B cell (primary cell): ENCODE data around the gene C6orf132. TPM values are rescaled to one million over a fixed set of nuclear protein-coding genes. Genes with fewer than 3 reads are reported as not detected.

ENCODE experiments used
- ATAC-seq: fragments of 200-7000 bp; cut with Tn5 transposase; one replicate; pipeline ENCODE4 v1.10.0; 2021; ENCODE audit warnings: low read depth, mild to moderate bottlenecking, moderate number of reproducible peaks, moderate library complexity
- CTCF ChIA-PET: fragments of 350-600 bp; sonication (Branson Sonifier 250); formaldehyde crosslinking; loops from one replicate; lab custom pipeline; 2021; ENCODE audit warnings: antibody characterized with exemption, inconsistent platforms; lab: Charles Lee
- POLR2A ChIA-PET: fragments of 350-600 bp; sonication (Branson Sonifier 250); formaldehyde crosslinking; loops from one replicate; lab custom pipeline; 2021; ENCODE audit warnings: antibody characterized with exemption; lab: Charles Lee
- DNase-seq: peaks from one replicate; pipeline ENCODE4 v3.0.0; 2013
- H2AFZ ChIP-seq: 2 replicates; pipeline ENCODE4 v1.6.1; 2012; ENCODE audit warnings: mild to moderate bottlenecking, low read depth, low read length; ENCODE audit not compliant: insufficient read depth, poor library complexity, severe bottlenecking
- H3K27ac ChIP-seq, 2 donors: 1 replicate in 1 of 2; 2 replicates in 1 of 2; pipeline ENCODE4 v1.5.1; 2012 to 2013; ENCODE audit warnings: low read length in 2 of 2, mild to moderate bottlenecking in 2 of 2, moderate library complexity in 1 of 2
- H3K27me3 ChIP-seq, 4 experiments: fragments of 200-600 bp in 1 of 4; sonication (generic) in 1 of 4; replicated peaks in 1 of 4; 1 replicate in 2 of 4; 2 replicates in 2 of 4; pipeline versions ENCODE4 v1.6.1 to v1.7.0; 2013 to 2016; ENCODE audit warnings: low read length in 3 of 4, mild to moderate bottlenecking in 2 of 4, mixed read lengths in 1 of 4, moderate library complexity in 1 of 4; ENCODE audit not compliant: insufficient read depth in 4 of 4, control insufficient read depth in 3 of 4; ENCODE audit errors: control extremely low read depth in 1 of 4
- H3K36me3 ChIP-seq, 2 experiments: replicated peaks in 1 of 2; 1 replicate in 1 of 2; 2 replicates in 1 of 2; pipeline versions ENCODE4 v1.6.1 to v1.7.1; 2013; ENCODE audit warnings: low read length in 1 of 2; ENCODE audit not compliant: insufficient read depth in 2 of 2, control insufficient read depth in 1 of 2; ENCODE audit errors: control extremely low read depth in 1 of 2, extremely low read depth in 1 of 2
- H3K4me1 ChIP-seq, 2 donors: fragments of 200-600 bp in 1 of 2; sonication (generic) in 1 of 2; 1 replicate in 1 of 2; 2 replicates in 1 of 2; pipeline versions ENCODE4 v1.5.1 to v1.6.1; 2013 to 2017; ENCODE audit warnings: low read length in 2 of 2; ENCODE audit not compliant: control insufficient read depth in 2 of 2, insufficient read depth in 2 of 2
- H3K4me2 ChIP-seq: replicated peaks from 2 replicates; pipeline ENCODE3; 2012; ENCODE audit warnings: mild to moderate bottlenecking, low read depth, low read length; ENCODE audit not compliant: poor library complexity, severe bottlenecking
- H3K4me3 ChIP-seq, 5 experiments: fragments of 200-600 bp in 1 of 5; sonication (generic) in 1 of 5; 1 replicate in 3 of 5; 2 replicates in 2 of 5; pipeline versions ENCODE4 v1.5.1 to v1.7.0; 2011 to 2016; ENCODE audit warnings: low read length in 4 of 5, mild to moderate bottlenecking in 4 of 5, low read depth in 2 of 5, control low read depth in 1 of 5, moderate library complexity in 1 of 5; ENCODE audit not compliant: insufficient read depth in 1 of 5; ENCODE audit errors: control extremely low read depth in 1 of 5, extremely low read depth in 1 of 5
- H3K79me2 ChIP-seq: fragments of 200-600 bp; sonication (generic); one replicate; pipeline ENCODE4 v1.6.0; 2016; ENCODE audit warnings: low read length; ENCODE audit not compliant: control insufficient read depth, insufficient read depth
- H3K9ac ChIP-seq: fragments of 200-600 bp; sonication (generic); 2 replicates; pipeline ENCODE4 v1.6.1; 2017; ENCODE audit warnings: mild to moderate bottlenecking, low read length, moderate library complexity
- H3K9me3 ChIP-seq, 3 donors: one replicate each; pipeline versions ENCODE4 v1.6.1 to v1.7.1; 2013; ENCODE audit warnings: low read length in 2 of 3; ENCODE audit not compliant: control insufficient read depth in 2 of 3, insufficient read depth in 1 of 3; ENCODE audit errors: control extremely low read depth in 1 of 3
- H4K20me1 ChIP-seq: 2 replicates; pipeline ENCODE4 v1.6.0; 2012; ENCODE audit warnings: mild to moderate bottlenecking, low read length; ENCODE audit not compliant: insufficient read depth, control insufficient read depth, poor library complexity, severe bottlenecking
- H3K27ac Mint-ChIP-seq: one replicate; pipeline ENCODE4 v1.8.0; 2021; ENCODE audit warnings: mixed read lengths
- H3K27me3 Mint-ChIP-seq: one replicate; pipeline ENCODE4 v1.8.0; 2021; ENCODE audit warnings: mixed read lengths
- H3K4me1 Mint-ChIP-seq: one replicate; pipeline ENCODE4 v1.8.0; 2021; ENCODE audit warnings: mixed read lengths
- H3K4me3 Mint-ChIP-seq: one replicate; pipeline ENCODE4 v1.8.0; 2021; ENCODE audit warnings: mixed read lengths
- H3K9me3 Mint-ChIP-seq: one replicate; pipeline ENCODE4 v1.8.0; 2022; ENCODE audit warnings: mixed read lengths; ENCODE audit not compliant: insufficient read depth
- CTCF ChIP-seq: fragments of 200-600 bp; IDR thresholded peaks from one replicate; pipeline ENCODE4 v1.8.0; 2022; ENCODE audit warnings: antibody characterized with exemption, mild to moderate bottlenecking
- EZH2 ChIP-seq: IDR thresholded peaks from 2 replicates; pipeline ENCODE4 v1.6.1; 2012; ENCODE audit warnings: borderline replicate concordance, low read depth, mild to moderate bottlenecking, moderate library complexity, low read length; ENCODE audit not compliant: insufficient read depth, poor library complexity, severe bottlenecking
- WGBS: methylation state at CpG from one replicate; pipeline ENCODE4 v1.1.5; 2013; ENCODE audit warnings: missing lambda C conversion rate; ENCODE audit not compliant: insufficient coverage; 5-methylcytosine and 5-hydroxymethylcytosine counted together
- intact Hi-C: fragments of 100-400 bp; cut with micrococcal nuclease; formaldehyde crosslinking; loops from one replicate; pipeline ENCODE4 v1.10.0; 2022
- polyA plus RNA-seq: library from polyadenylated mRNA; depleted of rRNA; stranded (reverse); fragments of >200 nt; gene quantifications from 2 replicates; pipeline ENCODE4 v1.2.3, GENCODE V29; 2012
- total RNA-seq, 2 donors: library from RNA; stranded (reverse); fragments of 120-200 nt in 1 of 2; gene quantifications; 1 replicate in 1 of 2; 2 replicates in 1 of 2; pipeline versions ENCODE4 v1.2.3 to v1.2.4, GENCODE V29; 2013 to 2022

The C6orf132 gene
- total and polyA plus RNA-seq, 2 donors (not counting 1 experiment from before 2014, with no cell fraction given), result 0.05 TPM; not detected in 1

DNA sequence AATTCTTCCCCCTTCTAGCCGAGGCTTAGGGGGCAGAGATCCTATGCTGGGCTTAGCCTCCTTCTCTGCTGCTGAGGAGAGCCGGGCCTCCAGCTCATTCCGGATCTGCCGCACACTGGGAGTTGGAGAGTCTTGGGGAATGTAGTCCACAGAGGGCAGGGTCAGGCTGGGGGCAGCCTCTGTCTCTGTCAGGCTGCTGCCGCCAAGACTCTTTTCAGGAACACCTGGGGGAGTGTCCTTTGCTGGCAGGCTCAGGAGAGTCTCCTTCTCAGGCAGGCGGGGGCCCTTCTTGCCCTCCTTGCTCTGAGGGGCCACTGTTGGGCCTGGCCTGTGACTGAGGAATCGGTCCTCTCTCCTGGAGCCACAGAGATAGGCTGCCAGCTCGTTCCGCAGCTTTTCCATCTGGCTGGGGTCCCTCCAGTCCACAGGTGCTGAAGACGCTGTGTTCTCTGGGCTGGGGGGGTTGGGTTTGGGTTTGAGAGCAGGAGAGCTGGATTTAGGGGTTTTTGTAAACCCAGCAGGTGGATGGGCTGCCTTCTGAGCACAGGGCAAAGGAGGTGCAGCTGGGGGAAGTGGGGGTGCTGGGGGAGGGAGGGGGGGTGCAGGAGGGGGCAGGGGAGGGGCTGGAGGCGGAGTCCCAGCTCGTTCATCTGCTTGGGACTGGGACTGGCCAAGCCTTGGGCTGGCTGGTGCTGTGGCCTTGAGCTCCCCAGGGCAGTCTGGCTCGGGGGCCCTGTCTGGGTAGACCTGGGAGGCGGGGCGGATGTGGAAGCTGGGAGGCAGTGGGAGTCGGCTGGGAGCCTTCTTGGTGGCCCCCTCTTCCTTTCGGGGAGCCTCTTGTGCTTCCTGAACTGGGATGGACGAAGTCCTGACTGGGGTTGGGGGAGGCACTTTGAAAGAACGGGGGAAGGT lies 36.1 kb downstream of the C6orf132 start:
- peak overlapping the region; percentile 49 for H3K4me3 Mint-ChIP-seq
- ChIA-PET POLR2A (no interaction called here), CTCF (no interaction called here)
- peaks cover 6 to 11% of the 10 kb centered on the region in 2 donors for H3K4me1 ChIP-seq
- no peaks in the 10 kb centered on the region for H3K9me3 Mint-ChIP-seq
- 86% methylated on average over 17 of the region's 19 CpGs for WGBS
- no peaks in the 10 kb centered on the region for H4K20me1 ChIP-seq
- ATAC-seq, result no peak
- peaks cover 21% of the 10 kb centered on the region for H3K27me3 Mint-ChIP-seq
- DNase-seq, result no peak
- no peak overlapping the region for H3K4me2 ChIP-seq
- no peak overlapping the region for H3K4me3 ChIP-seq
- no peak overlapping the region for H3K9ac ChIP-seq
- no peak overlapping the region for H3K27ac ChIP-seq
- peaks cover 8% of the 10 kb centered on the region for H3K4me1 Mint-ChIP-seq
- no peaks in the 10 kb centered on the region for H3K36me3 ChIP-seq
- H3K79me2 ChIP-seq, result no peaks in the 10 kb centered on the region
- intact Hi-C loops, result no loop called here
- H3K27me3 ChIP-seq, result peaks cover 0 to 25% (median 2%) of the 10 kb centered on the region in 4 experiments
- no peak overlapping the region for H2AFZ ChIP-seq
- H3K9me3 ChIP-seq, result peaks cover 0 to 9% (median 7%) of the 10 kb centered on the region in 3 donors
- TF ChIP-seq EZH2 (no peak), CTCF (no peak)
- no peak overlapping the region for H3K27ac Mint-ChIP-seq

- Histone ChIP-seq H2AFZ (no peak overlapping the region), H3K4me1 (peaks cover 6 to 11% of the 10 kb centered on the region in 2 donors), H3K36me3 (no peaks in the 10 kb centered on the region), H3K27ac (no peak overlapping the region), H3K9ac (no peak overlapping the region), H4K20me1 (no peaks in the 10 kb centered on the region), H3K9me3 (peaks cover 0 to 9% (median 5%) of the 10 kb centered on the region in 3 donors), H3K4me3 (no peak overlapping the region), H3K4me2 (no peak overlapping the region), H3K27me3 (peaks cover 0 to 25% (median 2%) of the 10 kb centered on the region in 4 experiments), H3K79me2 (no peaks in the 10 kb centered on the region)
- WGBS, result no CpG with 5 or more reads among the region's 1 CpG
- ChIA-PET CTCF (interaction anchor here (1.5 kb wide), 1 partner anchor 109 kb away, joined by 4 read pairs; no protein-coding TSS in a partner anchor), POLR2A (no interaction called here)
- peak overlapping the region; percentile 49 for H3K4me3 Mint-ChIP-seq
- H3K9me3 Mint-ChIP-seq, result no peaks in the 10 kb centered on the region
- no peak for DNase-seq
- H3K4me1 Mint-ChIP-seq, result peaks cover 8% of the 10 kb centered on the region
- no peak for TF ChIP-seq CTCF
- no peak for TF ChIP-seq EZH2
- H3K27me3 Mint-ChIP-seq, result peaks cover 21% of the 10 kb centered on the region
- ATAC-seq, result no peak
- no peak overlapping the region for H3K27ac Mint-ChIP-seq
- intact Hi-C loops, result no loop called here
Measured at GRCh38 chr6:42105709-42106108, 36.7 kb downstream of the C6orf132 start.
